ENCODE data around the gene RAB36. TPM values are rescaled to one million over a fixed set of nuclear protein-coding genes. Genes with fewer than 3 reads are reported as not detected.

Gene RAB36
- polyA plus RNA-seq, 4 donors = 15.9 to 17.2 (median 16.5) TPM

- no peak for DNase-seq (ENCODE audit: low read depth in 4 of 4, low spot score in 3 of 4)
These were observed 24.8 kb upstream of the RAB36 start for GRCh38 chr22:23120415-23120899.

- no peak for DNase-seq (ENCODE audit: low read depth in 4 of 4, low spot score in 3 of 4)
These were observed 24.3 kb upstream of the RAB36 start for GRCh38 chr22:23121000-23121421.

- DNase-seq (ENCODE audit: low read depth in 4 of 4, low spot score in 3 of 4) = no peak
These were observed 23.9 kb upstream of the RAB36 start for GRCh38 chr22:23121424-23121823.

- DNase-seq (ENCODE audit: low read depth in 4 of 4, low spot score in 3 of 4) = no peak
These were observed 22.9 kb upstream of the RAB36 start for GRCh38 chr22:23122216-23122957.

- DNase-seq (ENCODE audit: low read depth in 4 of 4, low spot score in 3 of 4) = no peak
These were observed 22.1 kb upstream of the RAB36 start for GRCh38 chr22:23122992-23123803.

- DNase-seq (ENCODE audit: low read depth in 4 of 4, low spot score in 3 of 4) = no peak
These were observed 21.4 kb upstream of the RAB36 start for GRCh38 chr22:23123804-23124254.

GRCh38 chr22:23124611-23125511 lies 20.4 kb upstream of the RAB36 start:
- DNase-seq (ENCODE audit: low read depth in 4 of 4, low spot score in 3 of 4) = no peak

GRCh38 chr22:23125512-23126103 lies 19.7 kb upstream of the RAB36 start:
- DNase-seq (ENCODE audit: low read depth in 4 of 4, low spot score in 3 of 4) = no peak

GRCh38 chr22:23126165-23127054 lies 18.9 kb upstream of the RAB36 start:
- DNase-seq (ENCODE audit: low read depth in 4 of 4, low spot score in 3 of 4) = no peak

GRCh38 chr22:23127055-23127756 lies 18.1 kb upstream of the RAB36 start:
- no peak for DNase-seq (ENCODE audit: low read depth in 4 of 4, low spot score in 3 of 4)

GRCh38 chr22:23127788-23128187 lies 17.5 kb upstream of the RAB36 start:
- no peak for DNase-seq (ENCODE audit: low read depth in 4 of 4, low spot score in 3 of 4)

- peak in 3 of 4 donors; percentile 55 to 65 (median 56) for DNase-seq (ENCODE audit: low read depth in 4 of 4, low spot score in 3 of 4)
These were observed 16.8 kb upstream of the RAB36 start for GRCh38 chr22:23128269-23129108.

GRCh38 chr22:23129149-23129548 lies 16.1 kb upstream of the RAB36 start:
- no peak for DNase-seq (ENCODE audit: low read depth in 4 of 4, low spot score in 3 of 4)

- no peak for DNase-seq (ENCODE audit: low read depth in 4 of 4, low spot score in 3 of 4)
These were observed 14.6 kb upstream of the RAB36 start for GRCh38 chr22:23130697-23131096.

GRCh38 chr22:23131931-23132330 lies 13.3 kb upstream of the RAB36 start:
- no peak for DNase-seq (ENCODE audit: low read depth in 4 of 4, low spot score in 3 of 4)

- no peak for DNase-seq (ENCODE audit: low read depth in 4 of 4, low spot score in 3 of 4)
These were observed 12.7 kb upstream of the RAB36 start for GRCh38 chr22:23132376-23133091.

- no peak for DNase-seq (ENCODE audit: low read depth in 4 of 4, low spot score in 3 of 4)
These were observed 11.4 kb upstream of the RAB36 start for GRCh38 chr22:23133922-23134321.
